ENCODE data around the gene HMCES. TPM values are rescaled to one million over a fixed set of nuclear protein-coding genes. Genes with fewer than 3 reads are reported as not detected.

Gene HMCES
- total and polyA plus RNA-seq, 2 of the 13 experiments (the other 11 are each of a cell fraction or from before 2014, with no cell fraction given), result 16.1 to 37.5 TPM

- Histone ChIP-seq H3K79me2 (ENCODE audit: insufficient read depth, low read length) (no peaks in the 10 kb centered on the region), H3K27ac (ENCODE audit: extremely low read length, insufficient read depth, low read length) (no peak overlapping the region), H3K4me1 (ENCODE audit: insufficient read depth, low read length) (peaks cover 37% of the 10 kb centered on the region), H3K9ac (ENCODE audit: insufficient read depth, low read depth, low read length) (no peak overlapping the region), H3K4me3 (replicated peaks in 1 of 3; ENCODE audit: insufficient read depth in 1 of 3, low read depth in 2 of 3, low read length in 3 of 3) (no peak overlapping the region), H4K20me1 (ENCODE audit: insufficient read depth, low read length) (no peaks in the 10 kb centered on the region), H3K9me3 (ENCODE audit: low read length) (no peaks in the 10 kb centered on the region), H2AFZ (ENCODE audit: low read length) (no peak overlapping the region), H3K4me2 (ENCODE audit: low read depth, low read length) (peak overlapping the region; percentile 44), H3K27me3 (ENCODE audit: control insufficient read depth in 1 of 2, insufficient read depth in 2 of 2, low read length in 2 of 2) (no peaks in the 10 kb centered on the region), H3K36me3 (replicated peaks in 1 of 2; ENCODE audit: control insufficient read depth in 1 of 2, insufficient read depth in 2 of 2, low read length in 2 of 2) (no peaks in the 10 kb centered on the region)
- no peak for FAIRE-seq
- ATAC-seq, result peak; percentile 59
- 16% methylated on average over 3 of the region's 3 CpGs for WGBS (ENCODE audit: low lambda C conversion rate)
- BruUV-seq (replicated peaks), result no TSS peak
- in situ Hi-C loops (cut with HindIII; ENCODE audit: extremely low pct_ligation_motif_present, low pct_unique_long_range_greater_than_20kb), result loop anchor here (10.0 kb wide), 1 partner anchor 56 kb away; the partner anchor contains the start of gene CNBP
- TF ChIP-seq IKZF1 (IDR thresholded peaks at IDR 0.05) (no peak), POLR2A (IDR thresholded peaks at IDR 0.05; ENCODE audit: insufficient read depth in 1 of 2, low read depth in 2 of 2, low read length in 2 of 2) (0 out of 4 replicates have a peak, but pooled peaks of 1 of the 2 experiments have one; percentile 18), NR2C2 (CRISPR knock-in tag; IDR thresholded peaks at IDR 0.05; ENCODE audit: borderline replicate concordance) (no peak), ZNF225 (CRISPR knock-in tag; IDR thresholded peaks at IDR 0.05) (no peak)
- intact Hi-C loops (cut with micrococcal nuclease; ENCODE audit: unreplicated experiment), result no loop called here
- CTCF ChIA-PET (ENCODE audit: low intra/inter-chr PET ratio, low total read pairs), result no interaction called here
- no peak for DNase-seq (ENCODE audit: low spot score)
- POLR2A ChIA-PET, result interaction anchor here (1.7 to 2.0 kb wide), 3 partner anchors 9 to 187 kb away, joined by 6 to 10 read pairs (median 9); partner anchors contain the start of gene COPG1
Measured at GRCh38 chr3:129240436-129240835, 38.2 kb upstream of the HMCES start.

- Histone ChIP-seq H3K4me2 (ENCODE audit: low read depth, low read length) (peak overlapping the region; percentile 52), H4K20me1 (ENCODE audit: insufficient read depth, low read length) (no peaks in the 10 kb centered on the region), H3K27me3 (ENCODE audit: control insufficient read depth in 1 of 2, insufficient read depth in 2 of 2, low read length in 2 of 2) (no peaks in the 10 kb centered on the region; a peak in 1 of 5 replicates), H3K9ac (ENCODE audit: insufficient read depth, low read depth, low read length) (no peak overlapping the region), H3K4me1 (ENCODE audit: insufficient read depth, low read length) (peaks cover 34% of the 10 kb centered on the region), H3K4me3 (replicated peaks in 1 of 3; ENCODE audit: insufficient read depth in 1 of 3, low read depth in 2 of 3, low read length in 3 of 3) (no peak overlapping the region), H3K36me3 (replicated peaks in 1 of 2; ENCODE audit: control insufficient read depth in 1 of 2, insufficient read depth in 2 of 2, low read length in 2 of 2) (no peaks in the 10 kb centered on the region), H3K27ac (ENCODE audit: extremely low read length, insufficient read depth, low read length) (no peak overlapping the region), H3K79me2 (ENCODE audit: insufficient read depth, low read length) (peaks cover 22% of the 10 kb centered on the region), H3K9me3 (ENCODE audit: low read length) (no peaks in the 10 kb centered on the region), H2AFZ (ENCODE audit: low read length) (no peak overlapping the region)
- no TSS peak for BruUV-seq (replicated peaks)
- CTCF ChIA-PET (ENCODE audit: low intra/inter-chr PET ratio, low total read pairs), result interaction anchor here (1.0 to 2.4 kb wide), 7 partner anchors 16 to 275 kb away, joined by 4 to 20 read pairs (median 14); partner anchors contain the start of genes CNBP and ISY1
- DNase-seq (ENCODE audit: low spot score), result no peak
- POLR2A ChIA-PET, result interaction anchor here (0.9 to 2.2 kb wide), 7 partner anchors 14 to 192 kb away, joined by 3 to 12 read pairs (median 5); a partner anchor contains a TSS
- WGBS (ENCODE audit: low lambda C conversion rate), result 89% methylated on average over 5 of the region's 5 CpGs
- TF ChIP-seq ATF6 (CRISPR knock-in tag; conservative IDR thresholded peaks at IDR 0.05) (no peak), CEBPG (CRISPR knock-in tag; IDR thresholded peaks at IDR 0.05) (no peak), ZNF276 (CRISPR knock-in tag; IDR thresholded peaks at IDR 0.05; ENCODE audit: low read depth) (0 out of 2 replicates have a peak, but pooled peaks have one; percentile 33), PCBP1 (IDR thresholded peaks at IDR 0.05; ENCODE audit: borderline replicate concordance, low read depth, low read length) (no peak), SAP130 (CRISPR knock-in tag; IDR thresholded peaks at IDR 0.05; ENCODE audit: low read depth) (no peak)
- intact Hi-C loops (cut with micrococcal nuclease; ENCODE audit: unreplicated experiment) (loop anchor here (1.0 to 5.0 kb wide), 6 partner anchors 14 to 274 kb away; partner anchors contain the start of genes ISY1 and RAB43), in situ Hi-C loops (cut with HindIII; ENCODE audit: extremely low pct_ligation_motif_present, low pct_unique_long_range_greater_than_20kb) (loop anchor here (10.0 kb wide), 1 partner anchor 60 kb away; the partner anchor contains the start of gene CNBP)
- FAIRE-seq, result no peak
- ATAC-seq, result no peak
Measured at GRCh38 chr3:129245141-129245540, 33.5 kb upstream of the HMCES start.
